Kidney (tissue), 14 donors: ENCODE measurements around the gene KRT40. TPM values are rescaled to one million over a fixed set of nuclear protein-coding genes. Genes with fewer than 3 reads are reported as not detected.

ENCODE experiments used
- DNase-seq, 5 donors: peaks; one replicate each; pipeline ENCODE4 v3.0.0-alpha.2; 2013 to 2020
- FAIRE-seq: peaks from 2 replicates; lab custom pipeline; 2012; peaks lifted over from hg19 to GRCh38; lab: Jason Lieb, UNC
- H3K27ac ChIP-seq, 2 donors: one replicate each; pipeline ENCODE4 v1.7.0; 2013; ENCODE audit warnings: low read depth in 2 of 2, low read length in 2 of 2, inconsistent platforms in 1 of 2
- H3K27me3 ChIP-seq: one replicate; pipeline ENCODE4 v1.7.1; 2013; ENCODE audit warnings: low read length, inconsistent platforms; ENCODE audit not compliant: control insufficient read depth, insufficient read depth
- H3K36me3 ChIP-seq, 3 donors: one replicate each; pipeline versions ENCODE4 v1.7.0 to v1.7.1; 2013; ENCODE audit warnings: low read length in 3 of 3, control low read depth in 1 of 3, inconsistent platforms in 1 of 3; ENCODE audit not compliant: insufficient read depth in 3 of 3, control insufficient read depth in 2 of 3
- H3K4me1 ChIP-seq, 3 donors: one replicate each; pipeline versions ENCODE4 v1.7.0 to v1.7.1; 2013; ENCODE audit warnings: low read length in 3 of 3, inconsistent platforms in 1 of 3, low read depth in 1 of 3; ENCODE audit not compliant: control insufficient read depth in 2 of 3, insufficient read depth in 2 of 3
- H3K4me3 ChIP-seq, 3 donors: one replicate each; pipeline versions ENCODE4 v1.7.0 to v1.8.1; 2013; ENCODE audit warnings: low read length in 3 of 3, control low read depth in 1 of 3, inconsistent platforms in 1 of 3
- H3K9ac ChIP-seq, 3 donors: one replicate each; pipeline versions ENCODE4 v1.7.0 to v1.7.1; 2013; ENCODE audit warnings: low read length in 3 of 3, control low read depth in 1 of 3, inconsistent platforms in 1 of 3
- H3K9me3 ChIP-seq, 3 donors: one replicate each; pipeline versions ENCODE4 v1.7.0 to v1.7.1; 2013; ENCODE audit warnings: low read length in 3 of 3, control low read depth in 1 of 3, inconsistent platforms in 1 of 3; ENCODE audit not compliant: control insufficient read depth in 2 of 3, insufficient read depth in 1 of 3
- CTCF ChIP-seq: IDR thresholded peaks from 3 replicates; pipeline ENCODE4 v1.5.1; 2012; ENCODE audit warnings: mild to moderate bottlenecking, moderate library complexity, borderline replicate concordance; ENCODE audit not compliant: insufficient read depth; ENCODE audit errors: extremely low read depth
- intact Hi-C: fragments of 100-400 bp; cut with DNase I; formaldehyde crosslinking; loops from one replicate; pipeline ENCODE4 v1.11.1; 2022
- polyA plus RNA-seq: library from polyadenylated mRNA; stranded (reverse); fragments of 350-450 nt; fragmentation: Illumina TruSeq; extraction: RNeasy Lipid Tissue Mini Kit (QIAGEN cat#74804); gene quantifications from one replicate; pipeline ENCODE4 v1.2.3, GENCODE V29; 2014; ENCODE audit warnings: low read depth, low replicate concordance; ENCODE audit not compliant: insufficient read depth
- total RNA-seq: library from RNA; stranded (reverse); fragmentation: NEBNext Ultra II Directional; extraction: Animal tissue kit (Norgen Biotek cat#: 25700); gene quantifications from one replicate; pipeline ENCODE4 v1.2.1, GENCODE V29; 2021
- donor health status: control.
- donor health status: control.
- donor health status: control.
- donor health status: control.
- donor health status: control.
- donor health status: DM: yes; HTN: yes; CAD: no.
- donor health status: Normal renal cell carcinoma (clear cell type).

The KRT40 gene
- total and polyA plus RNA-seq, 2 donors from 2014 or later = not detected

GRCh38 chr17:41013181-41013580, 29.1 kb upstream of the KRT40 start:
- TF ChIP-seq CTCF = no peak
- intact Hi-C loops = no loop called here

GRCh38 chr17:41012326-41013120, 28.4 kb upstream of the KRT40 start:
- no peak overlapping the region for H3K27ac ChIP-seq
- FAIRE-seq = no peak

More at GRCh38 chr17:41013181-41013580, 29.1 kb upstream of the KRT40 start:
- H3K9me3 ChIP-seq = no peaks in the 10 kb centered on the region
- no peaks in the 10 kb centered on the region for H3K36me3 ChIP-seq
- no peak for DNase-seq
- no peaks in the 10 kb centered on the region for H3K4me1 ChIP-seq
- H3K27ac ChIP-seq = no peak overlapping the region
- FAIRE-seq = no peak
- H3K4me3 ChIP-seq = no peak overlapping the region
- no peak overlapping the region for H3K9ac ChIP-seq
- no peaks in the 10 kb centered on the region for H3K27me3 ChIP-seq

GRCh38 chr17:41010441-41010840, 26.3 kb upstream of the KRT40 start:
- no peak for FAIRE-seq
- no peak for TF ChIP-seq CTCF
- no peaks in the 10 kb centered on the region for H3K9me3 ChIP-seq

More at GRCh38 chr17:41012326-41013120, 28.4 kb upstream of the KRT40 start:
- Histone ChIP-seq H3K9ac (no peak overlapping the region), H3K4me1 (no peaks in the 10 kb centered on the region), H3K4me3 (no peak overlapping the region), H3K36me3 (no peaks in the 10 kb centered on the region), H3K9me3 (no peaks in the 10 kb centered on the region), H3K27me3 (no peaks in the 10 kb centered on the region)
- TF ChIP-seq CTCF = no peak
- no peak for DNase-seq
- intact Hi-C loops = no loop called here

More at GRCh38 chr17:41010441-41010840, 26.3 kb upstream of the KRT40 start:
- Histone ChIP-seq H3K27me3 (no peaks in the 10 kb centered on the region), H3K36me3 (no peaks in the 10 kb centered on the region), H3K4me1 (no peaks in the 10 kb centered on the region), H3K27ac (no peak overlapping the region), H3K9ac (no peak overlapping the region), H3K4me3 (no peak overlapping the region)
- intact Hi-C loops = no loop called here
- no peak for DNase-seq
